Kidney (tissue), 14 donors: Measurements from ENCODE around the gene MEGF11. TPM values are rescaled to one million over a fixed set of nuclear protein-coding genes. Genes with fewer than 3 reads are reported as not detected.
"Not testable (repeated sequence)": the region's sequence is repeated elsewhere in the genome, so short reads cannot be mapped to it uniquely, and the experiment has no call there.

Source experiments
- DNase-seq, 5 donors: peaks; one replicate each; pipeline ENCODE4 v3.0.0-alpha.2; 2013 to 2020
- FAIRE-seq: peaks from 2 replicates; lab custom pipeline; 2012; peaks lifted over from hg19 to GRCh38; lab: Jason Lieb, UNC
- H3K27ac ChIP-seq, 2 donors: one replicate each; pipeline ENCODE4 v1.7.0; 2013; ENCODE audit warnings: low read depth in 2 of 2, low read length in 2 of 2, inconsistent platforms in 1 of 2
- H3K27me3 ChIP-seq: one replicate; pipeline ENCODE4 v1.7.1; 2013; ENCODE audit warnings: low read length, inconsistent platforms; ENCODE audit not compliant: control insufficient read depth, insufficient read depth
- H3K36me3 ChIP-seq, 3 donors: one replicate each; pipeline versions ENCODE4 v1.7.0 to v1.7.1; 2013; ENCODE audit warnings: low read length in 3 of 3, control low read depth in 1 of 3, inconsistent platforms in 1 of 3; ENCODE audit not compliant: insufficient read depth in 3 of 3, control insufficient read depth in 2 of 3
- H3K4me1 ChIP-seq, 3 donors: one replicate each; pipeline versions ENCODE4 v1.7.0 to v1.7.1; 2013; ENCODE audit warnings: low read length in 3 of 3, inconsistent platforms in 1 of 3, low read depth in 1 of 3; ENCODE audit not compliant: control insufficient read depth in 2 of 3, insufficient read depth in 2 of 3
- H3K4me3 ChIP-seq, 3 donors: one replicate each; pipeline versions ENCODE4 v1.7.0 to v1.8.1; 2013; ENCODE audit warnings: low read length in 3 of 3, control low read depth in 1 of 3, inconsistent platforms in 1 of 3
- H3K9ac ChIP-seq, 3 donors: one replicate each; pipeline versions ENCODE4 v1.7.0 to v1.7.1; 2013; ENCODE audit warnings: low read length in 3 of 3, control low read depth in 1 of 3, inconsistent platforms in 1 of 3
- H3K9me3 ChIP-seq, 3 donors: one replicate each; pipeline versions ENCODE4 v1.7.0 to v1.7.1; 2013; ENCODE audit warnings: low read length in 3 of 3, control low read depth in 1 of 3, inconsistent platforms in 1 of 3; ENCODE audit not compliant: control insufficient read depth in 2 of 3, insufficient read depth in 1 of 3
- CTCF ChIP-seq: IDR thresholded peaks from 3 replicates; pipeline ENCODE4 v1.5.1; 2012; ENCODE audit warnings: mild to moderate bottlenecking, moderate library complexity, borderline replicate concordance; ENCODE audit not compliant: insufficient read depth; ENCODE audit errors: extremely low read depth
- intact Hi-C: fragments of 100-400 bp; cut with DNase I; formaldehyde crosslinking; loops from one replicate; pipeline ENCODE4 v1.11.1; 2022
- polyA plus RNA-seq: library from polyadenylated mRNA; stranded (reverse); fragments of 350-450 nt; fragmentation: Illumina TruSeq; extraction: RNeasy Lipid Tissue Mini Kit (QIAGEN cat#74804); gene quantifications from one replicate; pipeline ENCODE4 v1.2.3, GENCODE V29; 2014; ENCODE audit warnings: low read depth, low replicate concordance; ENCODE audit not compliant: insufficient read depth
- total RNA-seq: library from RNA; stranded (reverse); fragmentation: NEBNext Ultra II Directional; extraction: Animal tissue kit (Norgen Biotek cat#: 25700); gene quantifications from one replicate; pipeline ENCODE4 v1.2.1, GENCODE V29; 2021
- donor health status: control.
- donor health status: control.
- donor health status: control.
- donor health status: control.
- donor health status: control.
- donor health status: DM: yes; HTN: yes; CAD: no.
- donor health status: Normal renal cell carcinoma (clear cell type).

Gene MEGF11
- total and polyA plus RNA-seq, 2 donors from 2014 or later, result 10.4 to 41.8 TPM

DNA sequence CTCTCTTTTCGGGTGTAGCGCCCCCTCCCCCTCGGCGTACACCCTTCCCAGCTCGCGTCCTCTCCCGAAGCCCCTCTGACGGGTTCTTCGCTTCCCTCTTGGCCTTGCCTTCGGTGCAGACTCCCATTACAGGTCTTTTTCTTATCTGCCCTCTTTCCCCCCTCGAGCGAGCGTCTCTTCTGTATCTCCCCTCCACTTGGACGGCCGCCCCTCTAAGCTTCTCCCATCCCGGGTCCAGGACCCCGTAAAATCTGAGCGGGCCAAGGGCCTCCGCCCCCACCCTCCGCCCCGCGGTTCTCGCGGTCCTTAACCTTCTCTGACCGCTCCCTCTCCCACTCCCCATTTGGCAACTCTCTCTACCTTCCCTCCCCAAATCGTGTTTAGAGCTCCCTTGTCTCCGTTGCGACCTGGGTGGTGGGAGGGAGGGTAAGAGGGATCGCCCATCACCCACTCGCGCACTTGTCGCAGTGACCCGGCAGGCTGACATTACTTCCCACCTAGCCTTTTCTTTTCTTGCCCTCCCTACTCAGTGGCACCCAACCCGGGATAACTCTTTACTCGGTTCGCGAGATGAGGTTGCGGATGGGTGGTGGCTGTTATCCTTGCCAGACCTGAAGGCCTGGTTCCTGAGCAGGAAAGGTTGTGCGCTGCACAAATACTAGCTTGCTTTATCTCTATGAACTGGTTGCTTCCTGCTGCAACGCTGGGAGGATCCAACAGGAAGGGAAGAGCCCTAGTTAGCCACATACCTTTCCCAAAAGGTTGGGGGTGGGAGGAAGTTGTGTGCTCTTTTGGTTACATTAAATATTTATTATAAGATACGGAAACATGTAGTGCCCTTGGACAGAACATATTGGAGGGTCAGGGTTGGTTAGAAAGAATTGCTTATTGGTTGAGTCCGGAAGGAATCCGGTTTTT, 383.3 kb downstream of the MEGF11 start:
- Histone ChIP-seq H3K4me3 (peak overlapping the region; percentile 96 to 97 (median 97)), H3K27ac (peak overlapping the region; percentile 96 to 99), H3K9ac (peak overlapping the region; percentile 84 to 97 (median 95)), H3K27me3 (no peaks in the 10 kb centered on the region), H3K36me3 (no peaks in the 10 kb centered on the region), H3K9me3 (no peaks in the 10 kb centered on the region), H3K4me1 (peaks cover 0 to 4% (median 0%) of the 10 kb centered on the region in 3 donors)
- intact Hi-C loops, result no loop called here
- FAIRE-seq, result no peak
- peak; percentile 43 to 85 (median 77) for DNase-seq
- TF ChIP-seq CTCF, result no peak

GRCh38 chr15:65869126-65869953, 384.2 kb downstream of the MEGF11 start, which contains the start of gene RAB11A:
Gene RAB11A, plus strand, starts transcription at chr15:65869491. Its CDS starts 95 bp downstream, at chr15:65869586.
- Histone ChIP-seq H3K9me3 (no peaks in the 10 kb centered on the region), H3K9ac (peak within 1 kb of the TSS; percentile 84 to 97 (median 95))
- FAIRE-seq, result no peak

GRCh38 chr15:65868546-65869125, 384.9 kb downstream of the MEGF11 start:
- DNase-seq (no peak), FAIRE-seq (no peak)
- Histone ChIP-seq H3K4me1 (peaks cover 0 to 4% (median 0%) of the 10 kb centered on the region in 3 donors), H3K4me3 (peak overlapping the region; percentile 96 to 97 (median 97)), H3K27ac (peak overlapping the region; percentile 96 to 99), H3K36me3 (no peaks in the 10 kb centered on the region), H3K27me3 (no peaks in the 10 kb centered on the region), H3K9ac (peak overlapping the region in 2 of 3 donors; percentile 84 to 97), H3K9me3 (no peaks in the 10 kb centered on the region)
- intact Hi-C loops, result no loop called here
- TF ChIP-seq CTCF, result no peak

More at GRCh38 chr15:65869126-65869953, 384.2 kb downstream of the MEGF11 start, which contains the start of gene RAB11A:
- no peaks in the 10 kb centered on the region for H3K36me3 ChIP-seq
- peak; percentile 97 to 99 (median 98) for DNase-seq
- H3K4me1 ChIP-seq, result peaks cover 0 to 4% (median 0%) of the 10 kb centered on the region in 3 donors
- H3K27ac ChIP-seq, result peak within 1 kb of the TSS; percentile 96 to 99
- no peaks in the 10 kb centered on the region for H3K27me3 ChIP-seq
- peak; percentile 33 for TF ChIP-seq CTCF
- intact Hi-C loops, result no loop called here
- H3K4me3 ChIP-seq, result peak within 1 kb of the TSS; percentile 96 to 97 (median 97)

DNA sequence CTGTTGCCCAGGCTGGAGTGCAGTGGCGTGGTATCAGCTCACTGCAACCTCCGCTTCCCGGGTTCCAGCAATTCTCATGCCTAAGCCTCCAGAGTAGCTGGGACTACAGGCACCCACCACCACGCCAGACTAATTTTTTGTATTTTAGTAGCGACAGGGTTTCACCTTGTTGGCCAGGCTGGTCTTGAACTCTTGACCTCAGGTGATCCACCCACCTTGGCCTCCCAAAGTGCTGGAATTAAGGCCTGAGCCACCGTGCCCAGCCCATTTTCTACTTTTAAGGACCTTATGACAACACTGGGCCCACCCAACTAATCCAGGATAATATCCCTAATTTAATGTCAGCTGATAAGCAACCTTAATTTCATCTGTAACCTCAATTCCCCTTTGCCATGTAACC, 385.6 kb downstream of the MEGF11 start:
- H3K4me3 ChIP-seq, H3K9ac ChIP-seq, DNase-seq, FAIRE-seq, intact Hi-C loops, H3K36me3 ChIP-seq, H3K27ac ChIP-seq, H3K27me3 ChIP-seq, H3K4me1 ChIP-seq, H3K9me3 ChIP-seq: not testable (repeated sequence)
